SK-N-SH treated with all-trans-retinoic acid at 6 μM for 48 hours (cell line): ENCODE results near the gene SRGAP1.
A peak's percentile ranks its signal among the peaks of the same experiment; 100 is the strongest.

Experiments
- ATAC-seq: fragments of 200-7000 bp; cut with Tn5 transposase; 3 replicates; pipeline ENCODE4 v1.9.1; 2020; ENCODE audit warnings: mild to moderate bottlenecking, moderate library complexity
- ARNTL ChIP-seq: fragments of 450-650 bp; formaldehyde crosslinking; IDR thresholded peaks from 2 replicates; pipeline ENCODE4 v1.5.0; 2020; ENCODE audit warnings: low read depth, mild to moderate bottlenecking, moderate library complexity, borderline replicate concordance
- BACH2 ChIP-seq: fragments of 250-450 bp; sonication (Bioruptor Pico); IDR thresholded peaks from 2 replicates; pipeline ENCODE4 v1.9.0; 2021; ENCODE audit warnings: mild to moderate bottlenecking, borderline replicate concordance
- CSDC2 ChIP-seq: fragments of 250-450 bp; sonication (Bioruptor Pico); IDR thresholded peaks from 2 replicates; pipeline ENCODE4 v1.5.0; 2020; ENCODE audit warnings: mild to moderate bottlenecking, moderate library complexity
- CSRNP3 ChIP-seq: fragments of 250-450 bp; sonication (Bioruptor Pico); IDR thresholded peaks from 2 replicates; pipeline ENCODE4 v1.5.1; 2021; ENCODE audit warnings: mild to moderate bottlenecking, moderate library complexity
- ESRRG ChIP-seq: fragments of 250-450 bp; sonication (Bioruptor Pico); IDR thresholded peaks from 2 replicates; pipeline ENCODE4 v1.6.1; 2021; ENCODE audit warnings: mild to moderate bottlenecking
- GLIS3 ChIP-seq: fragments of 250-450 bp; sonication (Bioruptor Pico); IDR thresholded peaks from 2 replicates; pipeline ENCODE4 v1.5.0; 2020; ENCODE audit warnings: mild to moderate bottlenecking, moderate library complexity
- OSR1 ChIP-seq: fragments of 250-450 bp; sonication (Bioruptor Pico); IDR thresholded peaks from 2 replicates; pipeline ENCODE4 v1.8.0; 2022; ENCODE audit warnings: moderate library complexity, mild to moderate bottlenecking, inconsistent platforms
- PPARA ChIP-seq: fragments of 250-450 bp; sonication (Bioruptor Pico); IDR thresholded peaks from 2 replicates; pipeline ENCODE4 v1.5.0; 2020; ENCODE audit warnings: mild to moderate bottlenecking, borderline replicate concordance
- RARB ChIP-seq: fragments of 250-450 bp; sonication (Bioruptor Pico); IDR thresholded peaks from 2 replicates; pipeline ENCODE4 v1.8.0; 2021; ENCODE audit warnings: mild to moderate bottlenecking, moderate library complexity
- SNAI2 ChIP-seq: fragments of 250-450 bp; sonication (Bioruptor Pico); IDR thresholded peaks from 2 replicates; pipeline ENCODE4 v1.5.0; 2020; ENCODE audit warnings: mild to moderate bottlenecking, moderate library complexity
- TCF4 ChIP-seq: fragments of 250-450 bp; sonication (Bioruptor Pico); IDR thresholded peaks from 2 replicates; pipeline ENCODE4 v1.8.0; 2021; ENCODE audit warnings: mild to moderate bottlenecking, moderate library complexity, borderline replicate concordance
- TOX ChIP-seq: fragments of 250-450 bp; sonication (Bioruptor Pico); IDR thresholded peaks from 2 replicates; pipeline ENCODE4 v1.8.0; 2021; ENCODE audit warnings: mild to moderate bottlenecking, moderate library complexity, borderline replicate concordance
- ZC3H10 ChIP-seq: fragments of 250-450 bp; sonication (Bioruptor Pico); IDR thresholded peaks from 2 replicates; pipeline ENCODE4 v1.5.1; 2021; ENCODE audit warnings: mild to moderate bottlenecking, moderate library complexity
- ZFP3 ChIP-seq: fragments of 250-450 bp; sonication (Bioruptor Pico); IDR thresholded peaks from 2 replicates; pipeline ENCODE4 v1.5.0; 2020; ENCODE audit warnings: mild to moderate bottlenecking, moderate library complexity
- ZFP30 ChIP-seq: fragments of 450-650 bp; formaldehyde crosslinking; IDR thresholded peaks from 2 replicates; pipeline ENCODE4 v1.5.0; 2022; ENCODE audit warnings: mild to moderate bottlenecking, moderate library complexity
- ZNF565 ChIP-seq: fragments of 450-650 bp; formaldehyde crosslinking; conservative IDR thresholded peaks from 2 replicates; pipeline ENCODE4 v1.5.0; 2020; ENCODE audit warnings: low read depth, mild to moderate bottlenecking, moderate library complexity
- ZNF8 ChIP-seq: fragments of 450-650 bp; formaldehyde crosslinking; IDR thresholded peaks from 2 replicates; pipeline ENCODE4 v1.5.0; 2020; ENCODE audit warnings: mild to moderate bottlenecking, moderate library complexity
- TF ChIP-seq, protein P1 (sequence below): fragments of 250-450 bp; sonication (Bioruptor Pico); IDR thresholded peaks from 2 replicates; pipeline ENCODE4 v1.8.0; 2021; ENCODE audit warnings: low read depth, mild to moderate bottlenecking, moderate library complexity, borderline replicate concordance
- TF ChIP-seq, protein P2 (sequence below): fragments of 250-450 bp; sonication (Bioruptor Pico); IDR thresholded peaks from 2 replicates; pipeline ENCODE4 v1.8.0; 2020; ENCODE audit warnings: mild to moderate bottlenecking, moderate library complexity, borderline replicate concordance
- TF ChIP-seq, protein P3 (sequence below): fragments of 250-450 bp; sonication (Bioruptor Pico); IDR thresholded peaks from 2 replicates; pipeline ENCODE4 v1.5.0; 2020; ENCODE audit warnings: mild to moderate bottlenecking, moderate library complexity
- TF ChIP-seq, protein P4 (sequence below): fragments of 250-450 bp; sonication (Bioruptor Pico); IDR thresholded peaks from 2 replicates; pipeline ENCODE4 v1.5.1; 2020; ENCODE audit warnings: low read depth, mild to moderate bottlenecking, moderate library complexity

SRGAP1 gene

DNA sequence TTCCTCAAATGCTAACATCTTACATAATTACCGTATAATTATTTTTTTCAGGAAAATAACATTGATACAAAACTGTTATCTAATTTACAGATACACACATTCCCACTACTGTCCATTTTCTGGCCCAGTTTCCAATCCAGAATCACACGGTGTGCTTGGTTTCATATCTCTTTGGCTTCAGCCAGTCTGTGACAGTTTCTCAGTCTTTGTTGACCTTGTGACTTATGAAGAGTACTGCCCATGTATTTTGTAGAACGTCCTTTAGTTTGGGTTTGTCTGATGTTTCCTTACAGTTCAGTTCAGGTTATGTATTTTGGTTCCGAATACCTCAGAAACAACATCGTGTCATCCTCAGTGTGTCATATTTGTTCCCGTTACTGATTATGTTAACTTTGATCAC, 48.6 kb upstream of the SRGAP1 start:
- no peak for ATAC-seq
- no peak for TF ChIP-seq CSDC2
- no peak for TF ChIP-seq ZFP3 (CRISPR knock-in tag)
- TF ChIP-seq ZFP30 (CRISPR knock-in tag), result no peak
- no peak for TF ChIP-seq OSR1
- TF ChIP-seq RARB (CRISPR knock-in tag), result no peak

DNA sequence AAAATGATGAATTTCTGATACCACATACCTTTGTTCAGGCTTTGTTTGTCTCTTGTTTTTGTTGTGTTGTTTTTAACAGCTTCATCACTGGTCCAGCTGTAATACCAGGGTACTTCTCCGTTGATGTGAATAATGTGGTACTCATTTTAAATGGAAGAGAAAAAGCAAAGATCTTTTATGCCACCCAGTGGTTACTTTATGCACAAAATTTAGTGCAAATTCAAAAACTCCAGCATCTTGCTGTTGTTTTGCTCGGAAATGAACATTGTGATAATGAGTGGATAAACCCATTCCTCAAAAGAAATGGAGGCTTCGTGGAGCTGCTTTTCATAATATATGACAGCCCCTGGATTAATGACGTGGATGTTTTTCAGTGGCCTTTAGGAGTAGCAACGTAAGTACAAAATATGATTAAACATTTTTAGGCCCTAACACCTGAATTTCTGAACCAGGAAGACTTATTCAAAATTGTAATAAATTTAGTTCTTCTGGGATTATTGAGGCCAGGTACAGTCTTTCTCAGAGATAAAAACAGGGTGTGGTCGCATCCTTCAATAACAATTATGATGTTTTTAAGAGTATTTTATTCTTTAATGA, 42.4 kb upstream of the SRGAP1 start:
- no peak for TF ChIP-seq CSRNP3 (CRISPR knock-in tag)
- TF ChIP-seq ZC3H10, result no peak
- no peak for TF ChIP-seq ZNF565 (CRISPR knock-in tag)
- TF ChIP-seq, protein P1, sequence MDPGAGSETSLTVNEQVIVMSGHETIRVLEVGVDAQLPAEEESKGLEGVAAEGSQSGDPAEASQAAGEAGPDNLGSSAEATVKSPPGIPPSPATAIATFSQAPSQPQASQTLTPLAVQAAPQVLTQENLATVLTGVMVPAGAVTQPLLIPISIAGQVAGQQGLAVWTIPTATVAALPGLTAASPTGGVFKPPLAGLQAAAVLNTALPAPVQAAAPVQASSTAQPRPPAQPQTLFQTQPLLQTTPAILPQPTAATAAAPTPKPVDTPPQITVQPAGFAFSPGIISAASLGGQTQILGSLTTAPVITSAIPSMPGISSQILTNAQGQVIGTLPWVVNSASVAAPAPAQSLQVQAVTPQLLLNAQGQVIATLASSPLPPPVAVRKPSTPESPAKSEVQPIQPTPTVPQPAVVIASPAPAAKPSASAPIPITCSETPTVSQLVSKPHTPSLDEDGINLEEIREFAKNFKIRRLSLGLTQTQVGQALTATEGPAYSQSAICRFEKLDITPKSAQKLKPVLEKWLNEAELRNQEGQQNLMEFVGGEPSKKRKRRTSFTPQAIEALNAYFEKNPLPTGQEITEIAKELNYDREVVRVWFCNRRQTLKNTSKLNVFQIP (CRISPR knock-in tag), result no peak
- no peak for TF ChIP-seq TOX (CRISPR knock-in tag)
- no peak for TF ChIP-seq GLIS3
- TF ChIP-seq, protein P2, sequence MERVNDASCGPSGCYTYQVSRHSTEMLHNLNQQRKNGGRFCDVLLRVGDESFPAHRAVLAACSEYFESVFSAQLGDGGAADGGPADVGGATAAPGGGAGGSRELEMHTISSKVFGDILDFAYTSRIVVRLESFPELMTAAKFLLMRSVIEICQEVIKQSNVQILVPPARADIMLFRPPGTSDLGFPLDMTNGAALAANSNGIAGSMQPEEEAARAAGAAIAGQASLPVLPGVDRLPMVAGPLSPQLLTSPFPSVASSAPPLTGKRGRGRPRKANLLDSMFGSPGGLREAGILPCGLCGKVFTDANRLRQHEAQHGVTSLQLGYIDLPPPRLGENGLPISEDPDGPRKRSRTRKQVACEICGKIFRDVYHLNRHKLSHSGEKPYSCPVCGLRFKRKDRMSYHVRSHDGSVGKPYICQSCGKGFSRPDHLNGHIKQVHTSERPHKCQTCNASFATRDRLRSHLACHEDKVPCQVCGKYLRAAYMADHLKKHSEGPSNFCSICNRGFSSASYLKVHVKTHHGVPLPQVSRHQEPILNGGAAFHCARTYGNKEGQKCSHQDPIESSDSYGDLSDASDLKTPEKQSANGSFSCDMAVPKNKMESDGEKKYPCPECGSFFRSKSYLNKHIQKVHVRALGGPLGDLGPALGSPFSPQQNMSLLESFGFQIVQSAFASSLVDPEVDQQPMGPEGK (CRISPR knock-in tag), result no peak
- TF ChIP-seq BACH2 (CRISPR knock-in tag), result no peak
- TF ChIP-seq, protein P3, sequence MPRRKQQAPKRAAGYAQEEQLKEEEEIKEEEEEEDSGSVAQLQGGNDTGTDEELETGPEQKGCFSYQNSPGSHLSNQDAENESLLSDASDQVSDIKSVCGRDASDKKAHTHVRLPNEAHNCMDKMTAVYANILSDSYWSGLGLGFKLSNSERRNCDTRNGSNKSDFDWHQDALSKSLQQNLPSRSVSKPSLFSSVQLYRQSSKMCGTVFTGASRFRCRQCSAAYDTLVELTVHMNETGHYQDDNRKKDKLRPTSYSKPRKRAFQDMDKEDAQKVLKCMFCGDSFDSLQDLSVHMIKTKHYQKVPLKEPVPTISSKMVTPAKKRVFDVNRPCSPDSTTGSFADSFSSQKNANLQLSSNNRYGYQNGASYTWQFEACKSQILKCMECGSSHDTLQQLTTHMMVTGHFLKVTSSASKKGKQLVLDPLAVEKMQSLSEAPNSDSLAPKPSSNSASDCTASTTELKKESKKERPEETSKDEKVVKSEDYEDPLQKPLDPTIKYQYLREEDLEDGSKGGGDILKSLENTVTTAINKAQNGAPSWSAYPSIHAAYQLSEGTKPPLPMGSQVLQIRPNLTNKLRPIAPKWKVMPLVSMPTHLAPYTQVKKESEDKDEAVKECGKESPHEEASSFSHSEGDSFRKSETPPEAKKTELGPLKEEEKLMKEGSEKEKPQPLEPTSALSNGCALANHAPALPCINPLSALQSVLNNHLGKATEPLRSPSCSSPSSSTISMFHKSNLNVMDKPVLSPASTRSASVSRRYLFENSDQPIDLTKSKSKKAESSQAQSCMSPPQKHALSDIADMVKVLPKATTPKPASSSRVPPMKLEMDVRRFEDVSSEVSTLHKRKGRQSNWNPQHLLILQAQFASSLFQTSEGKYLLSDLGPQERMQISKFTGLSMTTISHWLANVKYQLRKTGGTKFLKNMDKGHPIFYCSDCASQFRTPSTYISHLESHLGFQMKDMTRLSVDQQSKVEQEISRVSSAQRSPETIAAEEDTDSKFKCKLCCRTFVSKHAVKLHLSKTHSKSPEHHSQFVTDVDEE (CRISPR knock-in tag), result no peak
- TF ChIP-seq ARNTL, result no peak
- no peak for TF ChIP-seq SNAI2 (CRISPR knock-in tag)
- no peak for TF ChIP-seq CSDC2
- no peak for TF ChIP-seq ZNF8 (CRISPR knock-in tag)
- TF ChIP-seq OSR1, result no peak
- TF ChIP-seq ZFP3 (CRISPR knock-in tag), result no peak
- TF ChIP-seq TCF4 (CRISPR knock-in tag), result no peak
- TF ChIP-seq, protein P4, sequence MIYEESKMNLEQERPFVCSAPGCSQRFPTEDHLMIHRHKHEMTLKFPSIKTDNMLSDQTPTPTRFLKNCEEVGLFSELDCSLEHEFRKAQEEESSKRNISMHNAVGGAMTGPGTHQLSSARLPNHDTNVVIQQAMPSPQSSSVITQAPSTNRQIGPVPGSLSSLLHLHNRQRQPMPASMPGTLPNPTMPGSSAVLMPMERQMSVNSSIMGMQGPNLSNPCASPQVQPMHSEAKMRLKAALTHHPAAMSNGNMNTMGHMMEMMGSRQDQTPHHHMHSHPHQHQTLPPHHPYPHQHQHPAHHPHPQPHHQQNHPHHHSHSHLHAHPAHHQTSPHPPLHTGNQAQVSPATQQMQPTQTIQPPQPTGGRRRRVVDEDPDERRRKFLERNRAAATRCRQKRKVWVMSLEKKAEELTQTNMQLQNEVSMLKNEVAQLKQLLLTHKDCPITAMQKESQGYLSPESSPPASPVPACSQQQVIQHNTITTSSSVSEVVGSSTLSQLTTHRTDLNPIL (CRISPR knock-in tag), result no peak
- TF ChIP-seq RARB (CRISPR knock-in tag), result no peak
- peak; percentile 60 for ATAC-seq

DNA sequence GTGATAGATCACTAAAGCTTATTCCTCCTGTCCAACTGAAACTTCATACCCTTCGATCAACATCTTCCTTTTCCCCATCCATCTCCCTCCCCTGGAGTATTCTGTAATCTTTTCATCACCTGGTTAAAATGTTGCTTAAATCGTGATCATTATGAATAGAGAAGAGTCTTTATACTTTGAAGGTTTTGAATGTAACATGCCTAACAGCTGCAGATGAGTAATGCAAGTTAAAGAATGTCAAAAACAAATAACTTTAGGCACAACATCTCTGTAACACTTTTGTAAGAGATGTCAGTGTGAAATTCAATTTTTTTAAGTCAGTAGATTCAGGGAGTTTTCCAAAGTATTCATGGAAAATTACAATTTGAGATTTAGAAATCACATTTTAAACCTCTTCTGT, 39.8 kb upstream of the SRGAP1 start:
- TF ChIP-seq PPARA (CRISPR knock-in tag) (no peak), ZNF8 (CRISPR knock-in tag) (no peak), ESRRG (CRISPR knock-in tag) (no peak)
- ATAC-seq, result no peak
